SH-SY5Y (cell line): ENCODE data around the gene GCFC2.

Experiments
- GATA2 ChIP-seq: IDR thresholded peaks from 2 replicates; pipeline ENCODE4 v1.6.1; 2011; ENCODE audit warnings: mild to moderate bottlenecking, low read depth, low read length
- GATA3 ChIP-seq: IDR thresholded peaks from 2 replicates; pipeline ENCODE4 v1.6.1; 2011; ENCODE audit warnings: low read depth, mild to moderate bottlenecking, low read length, moderate library complexity

DNA sequence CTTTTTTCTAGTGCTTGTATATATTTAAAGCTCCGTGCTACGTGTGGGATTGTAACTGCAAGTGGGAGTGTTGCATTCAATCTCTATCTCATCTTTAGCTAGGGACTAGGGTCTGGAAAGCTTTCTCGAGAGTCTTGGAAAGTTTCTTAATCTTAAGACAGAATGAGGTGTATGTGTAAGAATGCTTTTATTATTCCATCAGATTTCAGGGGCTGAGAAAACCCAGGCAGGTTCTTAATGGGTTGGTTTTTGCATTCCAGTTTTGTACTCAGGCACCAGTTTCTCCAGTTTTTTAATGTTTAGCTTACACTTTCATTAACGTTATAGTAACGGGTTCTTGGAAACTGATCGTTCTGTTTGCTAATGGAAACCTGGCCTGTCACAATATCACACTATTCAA lies 43.8 kb downstream of the GCFC2 start:
- TF ChIP-seq GATA2 (no peak), GATA3 (no peak)
